Endothelial cell (in vitro differentiated cells): ENCODE results near the gene SNX15. TPM values are rescaled to one million over a fixed set of nuclear protein-coding genes. Genes with fewer than 3 reads are reported as not detected.

Source experiments
- DNase-seq: peaks from one replicate; pipeline ENCODE4 v3.0.0; 2021; ENCODE audit warnings: low spot score
- H3K27ac Mint-ChIP-seq: one replicate; pipeline ENCODE4 v1.8.0; 2021; ENCODE audit warnings: mixed read lengths, inconsistent platforms; ENCODE audit not compliant: unreplicated experiment
- H3K27me3 Mint-ChIP-seq: one replicate; pipeline ENCODE4 v1.8.0; 2021; ENCODE audit warnings: mild to moderate bottlenecking, moderate library complexity, mixed read lengths, inconsistent platforms; ENCODE audit not compliant: unreplicated experiment
- H3K36me3 Mint-ChIP-seq: one replicate; pipeline ENCODE4 v1.8.0; 2021; ENCODE audit warnings: mild to moderate bottlenecking, low read depth, mixed read lengths, inconsistent platforms; ENCODE audit not compliant: unreplicated experiment
- H3K4me1 Mint-ChIP-seq: one replicate; pipeline ENCODE4 v1.8.0; 2021; ENCODE audit warnings: mild to moderate bottlenecking, mixed read lengths, inconsistent platforms; ENCODE audit not compliant: unreplicated experiment
- H3K4me3 Mint-ChIP-seq: one replicate; pipeline ENCODE4 v1.8.0; 2021; ENCODE audit warnings: mild to moderate bottlenecking, mixed read lengths, inconsistent platforms; ENCODE audit not compliant: unreplicated experiment
- H3K9me3 Mint-ChIP-seq: one replicate; pipeline ENCODE4 v1.8.0; 2021; ENCODE audit warnings: mixed read lengths, inconsistent platforms; ENCODE audit not compliant: unreplicated experiment
- CTCF ChIP-seq: fragments of 200-600 bp; sonication (generic); IDR thresholded peaks from one replicate; pipeline ENCODE4 v1.5.0; 2021; ENCODE audit warnings: antibody characterized with exemption; ENCODE audit not compliant: unreplicated experiment
- total RNA-seq: library from RNA; stranded (reverse); fragmentation: NEBNext Ultra II Directional; extraction: Animal tissue kit (Norgen Biotek cat#: 25700); gene quantifications from one replicate; pipeline ENCODE4 v1.2.1, GENCODE V29; 2021; ENCODE audit not compliant: unreplicated experiment

SNX15 gene
- total RNA-seq, 1 donor from 2014 or later = 19.4 TPM

- DNase-seq = no peak
Observed at GRCh38 chr11:65014726-65015227, 12.5 kb upstream of the SNX15 start.

GRCh38 chr11:65016705-65017104 lies 10.5 kb upstream of the SNX15 start:
- Mint-ChIP-seq H3K27ac (no peak overlapping the region), H3K4me3 (peak overlapping the region; percentile 61), H3K27me3 (peaks cover 2% of the 10 kb centered on the region), H3K4me1 (peaks cover 13% of the 10 kb centered on the region), H3K9me3 (no peaks in the 10 kb centered on the region), H3K36me3 (peaks cover 13% of the 10 kb centered on the region)
- DNase-seq = no peak
- TF ChIP-seq CTCF = no peak

More at GRCh38 chr11:65014726-65015227, 12.5 kb upstream of the SNX15 start:
- Mint-ChIP-seq H3K27ac (no peak overlapping the region), H3K9me3 (no peaks in the 10 kb centered on the region), H3K36me3 (peaks cover 12% of the 10 kb centered on the region), H3K27me3 (peaks cover 2% of the 10 kb centered on the region), H3K4me1 (peaks cover 13% of the 10 kb centered on the region), H3K4me3 (peak overlapping the region; percentile 89)
- no peak for TF ChIP-seq CTCF

- no peak for DNase-seq
- Mint-ChIP-seq H3K36me3 (peaks cover 13% of the 10 kb centered on the region), H3K27ac (no peak overlapping the region), H3K4me3 (no peak overlapping the region), H3K4me1 (peaks cover 11% of the 10 kb centered on the region), H3K27me3 (peaks cover 2% of the 10 kb centered on the region), H3K9me3 (no peaks in the 10 kb centered on the region)
- no peak for TF ChIP-seq CTCF
Observed at GRCh38 chr11:65017937-65018336, 9.3 kb upstream of the SNX15 start.

GRCh38 chr11:65019824-65020223 lies 7.4 kb upstream of the SNX15 start:
- H3K36me3 Mint-ChIP-seq = peaks cover 13% of the 10 kb centered on the region
- H3K27me3 Mint-ChIP-seq = peaks cover 2% of the 10 kb centered on the region
- no peak for TF ChIP-seq CTCF
- H3K4me1 Mint-ChIP-seq = peaks cover 7% of the 10 kb centered on the region
- H3K4me3 Mint-ChIP-seq = peak overlapping the region; percentile 68
- H3K27ac Mint-ChIP-seq = no peak overlapping the region
- DNase-seq = no peak
- H3K9me3 Mint-ChIP-seq = no peaks in the 10 kb centered on the region

- peak overlapping the region; percentile 21 for H3K4me3 Mint-ChIP-seq
- no peaks in the 10 kb centered on the region for H3K9me3 Mint-ChIP-seq
- no peak for TF ChIP-seq CTCF
- H3K36me3 Mint-ChIP-seq = peaks cover 13% of the 10 kb centered on the region
- H3K27ac Mint-ChIP-seq = no peak overlapping the region
- H3K27me3 Mint-ChIP-seq = no peaks in the 10 kb centered on the region
- peaks cover 7% of the 10 kb centered on the region for H3K4me1 Mint-ChIP-seq
- DNase-seq = no peak
Observed at GRCh38 chr11:65021003-65021402, 6.2 kb upstream of the SNX15 start.
